Measurements from ENCODE around the gene ICAM5.

DNA sequence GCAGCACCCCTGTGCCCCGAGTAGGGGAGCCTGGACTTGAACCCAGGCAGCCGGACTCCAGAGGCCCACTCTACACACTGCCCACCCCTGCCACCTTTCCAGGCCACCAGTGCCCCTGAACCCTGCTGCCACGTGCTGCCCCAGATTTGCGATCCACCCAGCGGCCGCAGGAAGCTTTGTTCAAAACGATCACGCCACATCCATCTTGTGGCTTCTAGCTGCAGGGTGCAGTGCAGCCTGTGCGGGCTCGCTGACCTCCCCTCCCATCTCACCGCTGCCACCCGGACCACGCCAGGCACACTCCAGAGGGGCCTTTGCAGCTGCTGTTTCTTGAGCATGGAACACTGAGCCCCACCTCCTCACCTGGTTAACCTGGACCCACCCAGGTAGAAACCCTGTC lies 39.8 kb downstream of the ICAM5 start:
- TF ChIP-seq YY1 (IDR thresholded peaks at IDR 0.05; ENCODE audit: insufficient read depth, insufficient read length), result no peak
- no peak for TF ChIP-seq ZNF274 (IDR thresholded peaks at IDR 0.05; ENCODE audit: low read depth, low read length)
- TF ChIP-seq SUZ12 (IDR thresholded peaks at IDR 0.05; ENCODE audit: extremely low read depth, insufficient read depth, insufficient read length), result no peak

All from NT2/D1 (cell line).